Progenitor cell of endocrine pancreas (in vitro differentiated cells): Measurements from ENCODE around the gene DNAJC11. TPM values are rescaled to one million over a fixed set of nuclear protein-coding genes. Genes with fewer than 3 reads are reported as not detected.

Experiments used
- DNase-seq: peaks from one replicate; pipeline ENCODE4 v3.0.0; 2021; ENCODE audit warnings: low spot score; ENCODE audit not compliant: unreplicated experiment
- H3K27ac Mint-ChIP-seq: 2 replicates; pipeline ENCODE4 v1.8.0; 2021; ENCODE audit warnings: mild to moderate bottlenecking, moderate library complexity, mixed read lengths
- H3K27me3 Mint-ChIP-seq: 2 replicates; pipeline ENCODE4 v1.8.0; 2021; ENCODE audit warnings: mixed read lengths
- H3K36me3 Mint-ChIP-seq: 2 replicates; pipeline ENCODE4 v1.8.0; 2022; ENCODE audit warnings: mixed read lengths; ENCODE audit not compliant: insufficient read depth
- H3K4me1 Mint-ChIP-seq: 2 replicates; pipeline ENCODE4 v1.8.0; 2021; ENCODE audit warnings: low read depth, mixed read lengths
- H3K4me3 Mint-ChIP-seq: 2 replicates; pipeline ENCODE4 v1.8.0; 2021; ENCODE audit warnings: low read depth, mild to moderate bottlenecking, moderate library complexity, mixed read lengths
- H3K9me3 Mint-ChIP-seq: 2 replicates; pipeline ENCODE4 v1.8.0; 2021; ENCODE audit warnings: low read depth, mixed read lengths
- total RNA-seq: library from RNA; stranded (reverse); gene quantifications from 2 replicates; pipeline ENCODE4 v1.2.1, GENCODE V29; 2021
- TF ChIP-seq, protein P1 (sequence below): fragments of 200-600 bp; sonication (generic); IDR thresholded peaks from one replicate; pipeline ENCODE4 v1.5.0; 2021; ENCODE audit warnings: antibody characterized with exemption, mild to moderate bottlenecking; ENCODE audit not compliant: unreplicated experiment

DNAJC11 gene
- total RNA-seq, 1 donor from 2014 or later: 65.8 TPM

DNA sequence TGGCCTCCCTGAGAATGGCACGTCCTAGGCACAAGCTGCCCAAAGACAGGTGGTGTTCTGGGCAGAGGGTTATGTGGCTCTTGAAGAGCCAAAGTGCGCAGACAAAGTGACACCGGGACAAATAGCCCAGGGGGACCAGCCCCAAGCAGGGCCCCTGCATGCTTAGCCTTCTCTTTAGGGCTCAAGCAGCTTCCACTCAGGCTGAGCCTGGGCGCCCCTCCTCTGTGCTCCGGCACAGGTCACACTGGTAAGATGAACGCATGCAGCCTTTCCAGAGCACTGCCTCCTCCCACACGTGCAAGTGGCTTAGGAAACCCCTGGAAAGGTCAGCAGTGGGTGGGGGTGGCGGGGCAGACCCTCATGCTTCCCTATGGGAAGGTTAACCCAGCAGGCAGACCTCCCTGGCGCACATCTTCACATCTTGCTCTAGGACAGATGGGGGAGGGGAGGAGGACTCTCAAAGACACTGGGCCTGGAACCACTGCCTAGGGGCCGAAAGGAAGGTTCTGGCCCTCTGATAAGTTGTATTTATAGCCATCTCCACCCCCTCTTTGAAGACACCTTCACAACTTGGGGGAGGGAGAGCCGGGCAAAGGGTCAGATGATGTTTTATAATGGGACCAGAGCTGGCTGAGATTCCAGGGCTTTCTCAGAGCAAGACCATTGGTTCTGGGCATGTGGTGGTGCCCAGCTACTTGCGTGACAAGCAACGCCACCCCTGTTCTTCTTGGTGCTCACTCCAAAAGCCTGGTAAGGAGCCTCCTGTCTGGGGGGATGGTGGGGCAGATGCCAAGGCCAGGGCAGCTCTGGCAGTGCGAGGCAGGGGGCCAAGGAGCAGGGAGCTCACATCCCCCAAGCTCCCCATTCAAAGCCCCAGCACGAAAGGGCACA, 104.5 kb downstream of the DNAJC11 start:
- no peak for DNase-seq
- H3K4me1 Mint-ChIP-seq: peaks cover 13% of the 10 kb centered on the region
- H3K9me3 Mint-ChIP-seq: no peaks in the 10 kb centered on the region
- no peak overlapping the region for H3K27ac Mint-ChIP-seq
- H3K4me3 Mint-ChIP-seq: no peak overlapping the region
- TF ChIP-seq, protein P1, sequence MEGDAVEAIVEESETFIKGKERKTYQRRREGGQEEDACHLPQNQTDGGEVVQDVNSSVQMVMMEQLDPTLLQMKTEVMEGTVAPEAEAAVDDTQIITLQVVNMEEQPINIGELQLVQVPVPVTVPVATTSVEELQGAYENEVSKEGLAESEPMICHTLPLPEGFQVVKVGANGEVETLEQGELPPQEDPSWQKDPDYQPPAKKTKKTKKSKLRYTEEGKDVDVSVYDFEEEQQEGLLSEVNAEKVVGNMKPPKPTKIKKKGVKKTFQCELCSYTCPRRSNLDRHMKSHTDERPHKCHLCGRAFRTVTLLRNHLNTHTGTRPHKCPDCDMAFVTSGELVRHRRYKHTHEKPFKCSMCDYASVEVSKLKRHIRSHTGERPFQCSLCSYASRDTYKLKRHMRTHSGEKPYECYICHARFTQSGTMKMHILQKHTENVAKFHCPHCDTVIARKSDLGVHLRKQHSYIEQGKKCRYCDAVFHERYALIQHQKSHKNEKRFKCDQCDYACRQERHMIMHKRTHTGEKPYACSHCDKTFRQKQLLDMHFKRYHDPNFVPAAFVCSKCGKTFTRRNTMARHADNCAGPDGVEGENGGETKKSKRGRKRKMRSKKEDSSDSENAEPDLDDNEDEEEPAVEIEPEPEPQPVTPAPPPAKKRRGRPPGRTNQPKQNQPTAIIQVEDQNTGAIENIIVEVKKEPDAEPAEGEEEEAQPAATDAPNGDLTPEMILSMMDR: no peak
- H3K27me3 Mint-ChIP-seq: no peaks in the 10 kb centered on the region
- H3K36me3 Mint-ChIP-seq: peaks cover 8% of the 10 kb centered on the region

DNA sequence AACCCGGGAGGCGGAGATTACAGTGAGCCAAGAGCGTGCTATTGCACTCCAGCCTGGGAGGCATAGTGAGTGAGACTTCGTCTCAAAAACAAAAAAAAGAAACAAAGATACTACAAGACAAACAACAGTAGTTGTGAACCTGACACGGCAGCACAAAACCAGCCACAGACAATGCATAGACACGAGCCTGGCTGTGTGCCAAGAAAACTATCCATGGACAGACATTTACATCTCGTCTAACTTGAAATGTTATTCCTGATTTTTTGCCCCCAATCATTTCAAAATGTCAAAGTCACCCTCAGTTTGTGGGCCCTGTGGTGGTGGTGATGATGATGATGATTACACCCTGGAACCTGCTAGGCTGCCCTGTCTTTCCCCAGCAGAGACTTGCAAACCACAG, 105.3 kb downstream of the DNAJC11 start:
- TF ChIP-seq, protein P1: no peak
- Mint-ChIP-seq H3K4me3 (no peak overlapping the region), H3K36me3 (peaks cover 8% of the 10 kb centered on the region), H3K9me3 (no peaks in the 10 kb centered on the region), H3K4me1 (peaks cover 13% of the 10 kb centered on the region), H3K27me3 (no peaks in the 10 kb centered on the region), H3K27ac (no peak overlapping the region)
- DNase-seq: no peak

- peaks cover 2% of the 10 kb centered on the region for H3K4me1 Mint-ChIP-seq
- no peak for DNase-seq
- no peak overlapping the region for H3K4me3 Mint-ChIP-seq
- H3K36me3 Mint-ChIP-seq: peaks cover 10% of the 10 kb centered on the region
- no peaks in the 10 kb centered on the region for H3K27me3 Mint-ChIP-seq
- H3K9me3 Mint-ChIP-seq: no peaks in the 10 kb centered on the region
- TF ChIP-seq, protein P1: no peak
- no peak overlapping the region for H3K27ac Mint-ChIP-seq
These were observed 106.5 kb downstream of the DNAJC11 start for GRCh38 chr1:6594977-6595740.

GRCh38 chr1:6593810-6594209, 107.8 kb downstream of the DNAJC11 start:
- TF ChIP-seq, protein P1: no peak
- no peak overlapping the region for H3K4me3 Mint-ChIP-seq
- peaks cover 10% of the 10 kb centered on the region for H3K36me3 Mint-ChIP-seq
- H3K4me1 Mint-ChIP-seq: no peaks in the 10 kb centered on the region
- DNase-seq: no peak
- no peaks in the 10 kb centered on the region for H3K9me3 Mint-ChIP-seq
- H3K27ac Mint-ChIP-seq: no peak overlapping the region
- H3K27me3 Mint-ChIP-seq: no peaks in the 10 kb centered on the region

DNA sequence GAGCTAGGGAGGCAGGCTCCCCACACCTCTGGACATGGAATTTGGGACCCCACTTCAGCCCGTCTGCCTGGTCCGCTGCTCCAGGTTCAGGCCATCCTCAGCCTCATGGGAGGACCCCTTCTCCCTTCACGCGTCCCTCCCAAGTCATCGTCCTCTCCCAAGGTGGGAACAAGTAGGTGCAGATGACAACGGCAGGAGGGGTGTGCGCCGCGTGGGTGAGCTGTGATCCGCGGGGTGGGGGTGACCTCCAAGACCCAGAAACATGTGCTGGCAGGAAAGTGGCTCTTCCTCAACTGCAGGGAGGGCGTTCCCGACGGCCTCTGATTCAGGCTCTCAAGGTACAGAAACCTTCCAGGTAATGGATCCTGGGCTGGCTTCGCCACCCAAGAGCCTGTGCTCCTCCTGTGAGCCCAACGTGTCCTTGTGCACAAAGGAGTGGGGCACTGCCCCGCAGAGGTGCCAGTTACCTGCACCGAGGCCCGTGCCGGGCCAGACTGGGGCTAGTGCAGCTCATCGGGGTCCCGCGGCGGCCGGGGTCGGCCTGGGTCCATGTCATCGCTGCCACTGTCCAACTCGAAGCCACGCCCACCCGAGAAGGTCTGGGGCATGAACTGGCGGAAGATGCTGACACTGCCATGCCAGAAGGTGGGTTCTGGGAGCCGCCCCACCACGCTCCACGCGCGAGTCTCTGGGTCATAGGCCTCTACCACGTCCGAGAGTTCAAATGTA, 108.6 kb downstream of the DNAJC11 start:
- Mint-ChIP-seq H3K4me1 (no peaks in the 10 kb centered on the region), H3K27me3 (no peaks in the 10 kb centered on the region), H3K4me3 (no peak overlapping the region), H3K9me3 (no peaks in the 10 kb centered on the region), H3K36me3 (peaks cover 10% of the 10 kb centered on the region), H3K27ac (no peak overlapping the region)
- TF ChIP-seq, protein P1: no peak
- no peak for DNase-seq
